K562 (cell line): ENCODE measurements around the gene AOC3.

Source experiments
- MCM5 ChIP-seq: fragments of 450-650 bp; IDR thresholded peaks from 2 replicates; pipeline ENCODE4 v1.6.1; 2016; ENCODE audit warnings: low read depth
- NEUROD1 ChIP-seq: fragments of 150-350 bp; IDR thresholded peaks from 2 replicates; pipeline ENCODE4 v1.6.1; 2014; ENCODE audit warnings: borderline replicate concordance, low read length, low read depth; ENCODE audit not compliant: partially characterized antibody
- SP1 ChIP-seq: sonication (generic); formaldehyde crosslinking; IDR thresholded peaks from 2 replicates; pipeline ENCODE4 v1.8.1; 2022; ENCODE audit warnings: mild to moderate bottlenecking, missing genetic modification reagents
- ZFX ChIP-seq: sonication (generic); formaldehyde crosslinking; IDR thresholded peaks from 2 replicates; pipeline ENCODE4 v1.8.0; 2022; ENCODE audit warnings: mild to moderate bottlenecking, missing genetic modification reagents, moderate library complexity
- TF ChIP-seq, protein P1 (sequence below), 3 experiments: IDR thresholded peaks in 2 of 3; conservative IDR thresholded peaks in 1 of 3; 2 replicates each; pipeline ENCODE4 v1.5.1; 2011 to 2012; ENCODE audit warnings: low read length in 3 of 3, mild to moderate bottlenecking in 3 of 3, control low read depth in 2 of 3, improper control_type of control experiment in 1 of 3, inconsistent platforms in 1 of 3, low read depth in 1 of 3, mixed read lengths in 1 of 3, moderate library complexity in 1 of 3; ENCODE audit not compliant: insufficient read depth in 2 of 3

DNA sequence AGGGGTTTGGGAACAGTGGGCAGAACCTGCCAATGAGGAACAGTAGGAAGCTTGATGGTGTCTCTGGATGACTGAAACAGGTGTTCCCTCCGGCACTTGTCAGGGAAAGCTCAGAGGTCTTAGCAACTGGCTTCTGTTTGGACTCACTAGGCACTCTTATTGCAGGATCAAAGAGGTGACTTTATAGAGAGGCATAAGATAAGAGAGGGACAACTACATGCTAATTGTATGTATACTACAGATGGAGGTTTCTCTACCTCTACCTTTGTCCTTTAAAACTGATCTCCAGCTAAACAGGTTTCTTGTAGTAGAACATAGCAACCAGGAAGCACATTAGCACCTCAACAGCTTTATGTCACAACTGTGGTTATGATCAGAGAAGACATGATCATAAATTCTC is 44.8 kb upstream of the AOC3 start:
- TF ChIP-seq MCM5 (no peak), SP1 (CRISPR knock-in tag) (no peak), NEUROD1 (no peak), ZFX (CRISPR knock-in tag) (no peak)
- TF ChIP-seq, protein P1, sequence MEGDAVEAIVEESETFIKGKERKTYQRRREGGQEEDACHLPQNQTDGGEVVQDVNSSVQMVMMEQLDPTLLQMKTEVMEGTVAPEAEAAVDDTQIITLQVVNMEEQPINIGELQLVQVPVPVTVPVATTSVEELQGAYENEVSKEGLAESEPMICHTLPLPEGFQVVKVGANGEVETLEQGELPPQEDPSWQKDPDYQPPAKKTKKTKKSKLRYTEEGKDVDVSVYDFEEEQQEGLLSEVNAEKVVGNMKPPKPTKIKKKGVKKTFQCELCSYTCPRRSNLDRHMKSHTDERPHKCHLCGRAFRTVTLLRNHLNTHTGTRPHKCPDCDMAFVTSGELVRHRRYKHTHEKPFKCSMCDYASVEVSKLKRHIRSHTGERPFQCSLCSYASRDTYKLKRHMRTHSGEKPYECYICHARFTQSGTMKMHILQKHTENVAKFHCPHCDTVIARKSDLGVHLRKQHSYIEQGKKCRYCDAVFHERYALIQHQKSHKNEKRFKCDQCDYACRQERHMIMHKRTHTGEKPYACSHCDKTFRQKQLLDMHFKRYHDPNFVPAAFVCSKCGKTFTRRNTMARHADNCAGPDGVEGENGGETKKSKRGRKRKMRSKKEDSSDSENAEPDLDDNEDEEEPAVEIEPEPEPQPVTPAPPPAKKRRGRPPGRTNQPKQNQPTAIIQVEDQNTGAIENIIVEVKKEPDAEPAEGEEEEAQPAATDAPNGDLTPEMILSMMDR (IDR thresholded peaks at IDR 0.05 in 2 of 3, conservative IDR thresholded peaks at IDR 0.05 in 1 of 3; ENCODE audit: insufficient read depth in 2 of 3, low read depth in 1 of 3, low read length in 3 of 3) = no peak
